ENCODE results near the gene CXXC4.

The CXXC4 gene

GRCh38 chr4:104446431-104447278, 48.0 kb downstream of the CXXC4 start:
- H3K36me3 ChIP-seq (ENCODE audit: control insufficient read depth, low read length) = no peaks in the 10 kb centered on the region
- no peak overlapping the region for H3K4me2 ChIP-seq (ENCODE audit: low read length)
- no peaks in the 10 kb centered on the region for H4K20me1 ChIP-seq (ENCODE audit: control insufficient read depth, insufficient read depth, low read depth, low read length)
- no peaks in the 10 kb centered on the region for H3F3A ChIP-seq (ENCODE audit: control insufficient read depth, insufficient read depth)
- no peaks in the 10 kb centered on the region for H3K79me2 ChIP-seq (ENCODE audit: control insufficient read depth, low read length)
- no peaks in the 10 kb centered on the region for H3K27me3 ChIP-seq (ENCODE audit: control insufficient read depth, low read length)
- no peak for TF ChIP-seq EZH2phosphoT487 (IDR thresholded peaks at IDR 0.05; ENCODE audit: borderline replicate concordance, low read length)
- no peaks in the 10 kb centered on the region for H3K9me2 ChIP-seq (replicated peaks; ENCODE audit: control insufficient read depth, low read length)
- no peak overlapping the region for H3K27ac ChIP-seq (ENCODE audit: low read depth, low read length)
- H3K4me1 ChIP-seq (ENCODE audit: control insufficient read depth, low read length) = no peaks in the 10 kb centered on the region
- H3K9me3 ChIP-seq (ENCODE audit: control insufficient read depth, insufficient read depth, low read length) = no peaks in the 10 kb centered on the region
- no peak overlapping the region for H3K4me3 ChIP-seq (ENCODE audit: low read length)

GRCh38 chr4:104444685-104445084, 50.0 kb downstream of the CXXC4 start:
- H3K9me2 ChIP-seq (replicated peaks; ENCODE audit: control insufficient read depth, low read length) = no peaks in the 10 kb centered on the region
- TF ChIP-seq CTCF (IDR thresholded peaks at IDR 0.05; ENCODE audit: low read depth, low read length, poor library complexity, severe bottlenecking) = no peak
- H3K27ac ChIP-seq (ENCODE audit: low read depth, low read length) = no peak overlapping the region
- no peaks in the 10 kb centered on the region for H4K20me1 ChIP-seq (ENCODE audit: control insufficient read depth, insufficient read depth, low read depth, low read length)
- H3K4me3 ChIP-seq (ENCODE audit: low read length) = no peak overlapping the region
- H3K36me3 ChIP-seq (ENCODE audit: control insufficient read depth, low read length) = no peaks in the 10 kb centered on the region
- no peaks in the 10 kb centered on the region for H3K27me3 ChIP-seq (ENCODE audit: control insufficient read depth, low read length)
- H3K9me3 ChIP-seq (ENCODE audit: control insufficient read depth, insufficient read depth, low read length) = no peaks in the 10 kb centered on the region
- no peaks in the 10 kb centered on the region for H3K79me2 ChIP-seq (ENCODE audit: control insufficient read depth, low read length)
- no peak overlapping the region for H3K4me2 ChIP-seq (ENCODE audit: low read length)
- H3K4me1 ChIP-seq (ENCODE audit: control insufficient read depth, low read length) = no peaks in the 10 kb centered on the region
- H3F3A ChIP-seq (ENCODE audit: control insufficient read depth, insufficient read depth) = no peaks in the 10 kb centered on the region

DNA sequence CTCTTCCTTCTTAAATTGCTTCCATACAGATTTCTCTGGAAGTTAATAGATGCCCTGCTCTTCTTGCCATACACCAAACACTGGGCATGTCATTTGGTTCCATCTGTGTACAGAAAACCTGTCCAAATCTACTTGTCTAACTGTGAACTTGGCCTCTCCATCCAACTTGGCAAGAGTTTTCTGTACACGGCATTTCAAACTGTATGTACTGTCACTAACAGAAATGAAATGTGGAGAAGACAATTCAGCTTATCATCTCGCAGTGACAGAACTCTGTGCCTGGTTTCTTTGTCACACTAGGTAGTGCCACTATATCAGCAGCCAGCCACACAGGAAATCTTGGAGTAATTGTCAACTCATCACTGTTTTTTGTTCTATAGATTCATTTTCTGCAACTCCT, 58.2 kb downstream of the CXXC4 start:
- Histone ChIP-seq H3F3A (ENCODE audit: control insufficient read depth, insufficient read depth) (no peaks in the 10 kb centered on the region), H3K9me3 (ENCODE audit: control insufficient read depth, insufficient read depth, low read length) (no peaks in the 10 kb centered on the region), H3K4me1 (ENCODE audit: control insufficient read depth, low read length) (no peaks in the 10 kb centered on the region), H4K20me1 (ENCODE audit: control insufficient read depth, insufficient read depth, low read depth, low read length) (no peaks in the 10 kb centered on the region), H3K4me3 (ENCODE audit: low read length) (no peak overlapping the region), H3K79me2 (ENCODE audit: control insufficient read depth, low read length) (no peaks in the 10 kb centered on the region), H3K4me2 (ENCODE audit: low read length) (no peak overlapping the region), H3K27me3 (ENCODE audit: control insufficient read depth, low read length) (no peaks in the 10 kb centered on the region), H3K36me3 (ENCODE audit: control insufficient read depth, low read length) (no peaks in the 10 kb centered on the region), H3K9me2 (replicated peaks; ENCODE audit: control insufficient read depth, low read length) (no peaks in the 10 kb centered on the region), H3K27ac (ENCODE audit: low read depth, low read length) (no peak overlapping the region)
- TF ChIP-seq EZH2phosphoT487 (IDR thresholded peaks at IDR 0.05; ENCODE audit: borderline replicate concordance, low read length) (no peak), CTCF (IDR thresholded peaks at IDR 0.05; ENCODE audit: low read depth, low read length, poor library complexity, severe bottlenecking) (no peak)

- Histone ChIP-seq H3K9me3 (ENCODE audit: control insufficient read depth, insufficient read depth, low read length) (no peaks in the 10 kb centered on the region), H3K9me2 (replicated peaks; ENCODE audit: control insufficient read depth, low read length) (no peaks in the 10 kb centered on the region), H3F3A (ENCODE audit: control insufficient read depth, insufficient read depth) (no peaks in the 10 kb centered on the region), H3K36me3 (ENCODE audit: control insufficient read depth, low read length) (no peaks in the 10 kb centered on the region), H3K4me2 (ENCODE audit: low read length) (no peak overlapping the region), H3K27ac (ENCODE audit: low read depth, low read length) (no peak overlapping the region), H3K4me3 (ENCODE audit: low read length) (no peak overlapping the region), H3K79me2 (ENCODE audit: control insufficient read depth, low read length) (no peaks in the 10 kb centered on the region), H3K4me1 (ENCODE audit: control insufficient read depth, low read length) (no peaks in the 10 kb centered on the region), H4K20me1 (ENCODE audit: control insufficient read depth, insufficient read depth, low read depth, low read length) (no peaks in the 10 kb centered on the region), H3K27me3 (ENCODE audit: control insufficient read depth, low read length) (no peaks in the 10 kb centered on the region)
- TF ChIP-seq CTCF (IDR thresholded peaks at IDR 0.05; ENCODE audit: low read depth, low read length, poor library complexity, severe bottlenecking) (no peak), EZH2phosphoT487 (IDR thresholded peaks at IDR 0.05; ENCODE audit: borderline replicate concordance, low read length) (no peak)
Observed at GRCh38 chr4:104429150-104429741, 65.4 kb downstream of the CXXC4 start.

All from DOHH2 (cell line).